Measurements from ENCODE around the gene DNASE1L3.

The DNASE1L3 gene

DNA sequence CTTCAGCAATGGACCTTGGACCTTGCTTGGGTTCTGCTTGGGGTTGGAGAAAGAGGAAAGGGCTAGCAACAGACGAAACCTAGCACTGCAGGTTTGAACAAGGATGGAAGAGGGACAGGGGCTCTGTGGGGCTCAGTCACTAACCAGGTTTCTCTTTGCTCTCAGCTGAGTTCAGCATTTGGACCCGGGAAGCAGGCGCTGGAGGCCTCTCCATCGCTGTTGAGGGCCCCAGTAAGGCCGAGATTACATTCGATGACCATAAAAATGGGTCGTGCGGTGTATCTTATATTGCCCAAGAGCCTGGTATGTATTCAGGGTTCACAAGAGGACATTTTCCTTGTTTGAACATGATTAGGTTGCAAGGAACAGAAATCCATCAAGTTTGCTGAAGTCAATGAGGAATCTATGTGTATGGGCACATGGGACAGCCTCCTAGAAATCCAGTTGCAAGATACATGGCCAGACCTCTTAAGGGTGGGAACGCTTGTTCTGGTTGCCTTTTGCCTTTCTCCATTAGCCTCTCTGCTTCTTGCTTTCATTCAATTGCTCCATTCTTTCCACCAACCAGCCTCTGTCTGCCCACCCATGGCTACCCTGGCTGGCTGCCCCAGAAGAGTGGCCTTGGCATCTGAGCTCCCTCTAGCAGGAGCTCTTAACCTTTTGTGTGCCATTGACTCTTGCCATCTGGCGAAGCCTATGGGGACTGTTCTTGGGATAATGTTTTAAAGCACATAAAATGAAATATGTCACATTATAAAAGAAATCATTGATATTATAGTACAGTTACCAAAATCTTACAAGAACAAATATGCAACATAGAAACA lies 55.9 kb downstream of the DNASE1L3 start:
- DNase-seq: no peak

DNA sequence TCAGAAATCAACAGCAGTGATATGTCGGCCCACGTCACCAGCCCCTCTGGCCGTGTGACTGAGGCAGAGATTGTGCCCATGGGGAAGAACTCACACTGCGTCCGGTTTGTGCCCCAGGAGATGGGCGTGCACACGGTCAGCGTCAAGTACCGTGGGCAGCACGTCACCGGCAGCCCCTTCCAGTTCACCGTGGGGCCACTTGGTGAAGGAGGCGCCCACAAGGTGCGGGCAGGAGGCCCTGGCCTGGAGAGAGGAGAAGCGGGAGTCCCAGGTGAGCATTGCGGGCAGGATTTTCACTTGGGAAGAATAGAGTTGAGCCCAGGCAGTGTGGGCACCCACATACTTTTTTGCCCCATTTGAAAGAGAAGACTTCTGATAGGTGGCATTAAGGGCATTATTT lies 57.4 kb downstream of the DNASE1L3 start:
- DNase-seq: no peak

GRCh38 chr3:58152225-58153015 lies 58.4 kb downstream of the DNASE1L3 start:
- no peak for DNase-seq

DNA sequence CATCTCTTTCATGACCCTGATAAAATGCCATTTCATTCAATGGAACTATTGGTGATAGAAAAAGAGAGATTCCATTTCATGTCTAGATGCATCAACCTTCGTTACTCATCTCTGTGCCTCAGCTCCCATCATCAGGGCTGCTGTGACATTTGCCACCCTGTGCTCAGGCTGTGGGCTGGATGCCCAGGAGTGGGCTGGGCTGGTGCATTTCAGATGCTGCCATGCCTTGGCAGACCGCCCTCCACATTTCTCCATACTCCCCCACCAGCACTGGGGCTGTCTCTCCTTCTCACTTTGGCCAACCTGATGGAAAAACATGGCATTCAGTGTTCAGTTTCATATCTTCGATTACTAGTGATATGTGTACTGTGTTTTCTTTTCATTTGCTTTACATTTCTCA lies 59.1 kb downstream of the DNASE1L3 start:
- DNase-seq: no peak

GRCh38 chr3:58150810-58151199 lies 60.0 kb downstream of the DNASE1L3 start:
- no peak for DNase-seq

DNA sequence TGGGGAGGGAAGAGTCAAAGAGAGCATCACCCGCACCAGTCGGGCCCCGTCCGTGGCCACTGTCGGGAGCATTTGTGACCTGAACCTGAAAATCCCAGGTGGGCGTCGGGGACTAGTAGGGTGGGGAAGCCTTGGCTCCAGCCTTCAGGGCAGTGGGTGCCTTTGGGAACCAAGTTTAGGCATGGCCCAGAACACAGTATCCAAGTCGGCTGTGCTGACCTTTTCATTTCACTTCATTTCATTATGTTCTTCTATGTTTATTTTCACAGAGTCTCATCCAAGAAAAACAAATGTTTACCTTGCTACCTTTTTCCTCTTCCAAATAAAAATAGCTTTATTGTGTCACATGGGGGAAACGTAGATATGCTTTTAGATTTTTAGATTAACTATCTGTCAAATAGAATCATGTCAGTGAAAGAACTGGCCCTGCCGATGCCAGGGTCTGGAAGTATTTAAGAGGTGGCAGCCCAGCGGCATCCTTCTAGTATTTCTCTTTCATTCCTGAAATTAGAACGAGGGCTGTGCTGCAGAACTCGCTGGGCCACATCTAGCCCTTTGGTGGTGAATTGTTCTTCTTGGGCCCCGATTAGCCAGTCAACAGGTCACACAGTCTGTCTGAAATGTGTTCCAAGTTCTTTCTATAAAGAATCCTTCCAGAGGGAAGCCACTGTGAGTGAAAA lies 60.5 kb downstream of the DNASE1L3 start:
- DNase-seq: no peak

GRCh38 chr3:58148049-58148448 lies 62.7 kb downstream of the DNASE1L3 start:
- no peak for DNase-seq

GRCh38 chr3:58144478-58145325 lies 66.1 kb downstream of the DNASE1L3 start:
- peak; percentile 9 for DNase-seq

GRCh38 chr3:58143417-58144055 lies 67.2 kb downstream of the DNASE1L3 start:
- DNase-seq: no peak

Data from NCI-H2029 treated with DMSO at 0.1 percent for 48 hours (cell line).